Measurements from ENCODE around the gene RNFT2. TPM values are rescaled to one million over a fixed set of nuclear protein-coding genes. Genes with fewer than 3 reads are reported as not detected.

RNFT2 gene, protein sequence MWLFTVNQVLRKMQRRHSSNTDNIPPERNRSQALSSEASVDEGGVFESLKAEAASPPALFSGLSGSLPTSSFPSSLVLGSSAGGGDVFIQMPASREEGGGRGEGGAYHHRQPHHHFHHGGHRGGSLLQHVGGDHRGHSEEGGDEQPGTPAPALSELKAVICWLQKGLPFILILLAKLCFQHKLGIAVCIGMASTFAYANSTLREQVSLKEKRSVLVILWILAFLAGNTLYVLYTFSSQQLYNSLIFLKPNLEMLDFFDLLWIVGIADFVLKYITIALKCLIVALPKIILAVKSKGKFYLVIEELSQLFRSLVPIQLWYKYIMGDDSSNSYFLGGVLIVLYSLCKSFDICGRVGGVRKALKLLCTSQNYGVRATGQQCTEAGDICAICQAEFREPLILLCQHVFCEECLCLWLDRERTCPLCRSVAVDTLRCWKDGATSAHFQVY
- total RNA-seq (2021; fragmentation: NEBNext Ultra II Directional; extraction: Animal tissue kit (Norgen Biotek cat#: 25700)) = 10 to 100 TPM in 4 of 6 experiments, 1 to 10 TPM in 2; 7.1 to 12.0 (median 11.2) TPM
- long read RNA-seq, partial matches to known transcripts = 0 of 4 reads
- long read RNA-seq, other reads (novel, unspliced or antisense) = 4 of 4 reads

DNA sequence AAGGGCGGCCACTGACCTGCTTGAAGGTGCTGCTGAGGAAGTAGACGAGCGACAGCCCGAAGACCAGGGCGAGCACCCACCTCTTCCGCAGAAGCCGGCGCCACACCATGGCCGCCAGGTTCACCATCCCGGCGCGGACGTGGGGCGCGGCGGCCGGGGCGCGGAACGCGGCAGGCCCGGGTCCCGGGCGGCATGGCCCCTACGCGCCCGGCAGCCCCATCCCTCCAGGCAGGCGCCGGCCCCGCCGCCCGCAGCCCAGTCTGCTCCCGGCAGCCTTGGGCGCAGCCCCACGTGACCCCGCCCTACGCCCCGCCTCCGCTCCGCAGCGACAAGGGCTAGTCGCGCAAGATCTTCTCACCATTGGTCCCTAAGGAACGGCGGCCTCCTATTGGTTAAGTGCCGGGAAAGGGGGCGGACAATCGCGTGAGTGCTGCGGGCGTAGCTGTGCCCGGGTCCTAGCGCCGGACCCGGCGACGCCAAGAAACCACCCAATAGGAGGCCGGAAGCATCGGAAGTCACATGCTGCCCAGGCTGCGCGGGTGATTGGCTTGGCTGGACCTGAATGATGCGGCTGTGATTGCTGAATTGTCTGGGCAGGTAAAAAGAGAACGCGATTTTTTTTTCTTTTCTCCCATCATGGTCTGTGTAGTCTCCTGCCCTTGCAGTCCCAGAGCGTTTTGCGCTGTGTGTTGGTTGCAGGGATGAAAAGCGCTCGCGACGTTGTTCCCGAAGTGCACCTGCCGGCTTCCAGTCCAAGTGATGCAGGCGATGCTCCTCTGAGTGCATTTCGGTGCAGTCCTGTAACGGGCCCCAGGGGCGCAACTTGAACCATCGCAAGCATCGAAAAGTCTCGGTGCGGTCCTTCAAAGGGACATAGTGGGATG, at the start of gene RNFT2, which contains the start of gene SPRING1:
TSS of gene RNFT2 (plus strand) at position 542 of the 884 bp plus-strand sequence. CDS start 2,183 bp downstream, outside the sequence.
TSS of gene SPRING1 (minus strand) at position 296 of the 884 bp plus-strand sequence. CDS start at position 127, 169 bp downstream.
- no peaks in the 10 kb centered on the region for H3K9me3 Mint-ChIP-seq
- peak within 1 kb of the TSS; percentile 97 for H3K4me3 Mint-ChIP-seq
- peaks cover 13% of the 10 kb centered on the region for H3K36me3 Mint-ChIP-seq (ENCODE audit: low read depth)
- peak; percentile 99 for DNase-seq
- peaks cover 3% of the 10 kb centered on the region for H3K27me3 Mint-ChIP-seq (ENCODE audit: insufficient read depth)
- peaks cover 25% of the 10 kb centered on the region for H3K4me1 Mint-ChIP-seq (ENCODE audit: low read depth)
- peak within 1 kb of the TSS; percentile 65 for H3K27ac Mint-ChIP-seq
- TF ChIP-seq, protein P1, sequence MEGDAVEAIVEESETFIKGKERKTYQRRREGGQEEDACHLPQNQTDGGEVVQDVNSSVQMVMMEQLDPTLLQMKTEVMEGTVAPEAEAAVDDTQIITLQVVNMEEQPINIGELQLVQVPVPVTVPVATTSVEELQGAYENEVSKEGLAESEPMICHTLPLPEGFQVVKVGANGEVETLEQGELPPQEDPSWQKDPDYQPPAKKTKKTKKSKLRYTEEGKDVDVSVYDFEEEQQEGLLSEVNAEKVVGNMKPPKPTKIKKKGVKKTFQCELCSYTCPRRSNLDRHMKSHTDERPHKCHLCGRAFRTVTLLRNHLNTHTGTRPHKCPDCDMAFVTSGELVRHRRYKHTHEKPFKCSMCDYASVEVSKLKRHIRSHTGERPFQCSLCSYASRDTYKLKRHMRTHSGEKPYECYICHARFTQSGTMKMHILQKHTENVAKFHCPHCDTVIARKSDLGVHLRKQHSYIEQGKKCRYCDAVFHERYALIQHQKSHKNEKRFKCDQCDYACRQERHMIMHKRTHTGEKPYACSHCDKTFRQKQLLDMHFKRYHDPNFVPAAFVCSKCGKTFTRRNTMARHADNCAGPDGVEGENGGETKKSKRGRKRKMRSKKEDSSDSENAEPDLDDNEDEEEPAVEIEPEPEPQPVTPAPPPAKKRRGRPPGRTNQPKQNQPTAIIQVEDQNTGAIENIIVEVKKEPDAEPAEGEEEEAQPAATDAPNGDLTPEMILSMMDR (IDR thresholded peaks at IDR 0.05) = 0 out of 2 replicates have a peak, but pooled peaks have one; percentile 13

DNA sequence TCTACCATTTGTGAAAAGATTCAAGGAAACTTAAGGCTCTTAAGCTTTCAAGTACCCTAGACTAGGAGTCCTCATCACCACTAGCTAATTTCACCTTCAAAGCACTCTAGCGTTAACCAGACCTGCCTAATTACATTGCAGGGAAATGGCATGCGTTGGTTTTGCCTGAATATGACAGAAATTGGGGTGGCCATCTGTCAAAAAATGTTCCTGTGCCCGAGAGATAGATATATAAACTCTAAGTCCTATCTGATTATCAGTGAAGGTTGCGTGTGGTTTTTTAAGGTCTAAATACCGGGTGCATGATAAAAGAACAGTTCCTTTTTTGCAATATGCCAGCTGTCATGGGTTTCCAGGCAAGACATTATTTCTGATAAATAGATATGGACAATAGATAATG, 48.6 kb upstream of the RNFT2 start:
- Mint-ChIP-seq H3K4me3 (no peak overlapping the region), H3K27me3 (ENCODE audit: insufficient read depth) (peaks cover 23% of the 10 kb centered on the region), H3K9me3 (peaks cover 4% of the 10 kb centered on the region; the same call in 1 of the 2 replicates), H3K36me3 (ENCODE audit: low read depth) (no peaks in the 10 kb centered on the region), H3K4me1 (ENCODE audit: low read depth) (peaks cover 13% of the 10 kb centered on the region), H3K27ac (no peak overlapping the region)
- TF ChIP-seq, protein P1 (IDR thresholded peaks at IDR 0.05) = no peak
- no peak for DNase-seq

DNA sequence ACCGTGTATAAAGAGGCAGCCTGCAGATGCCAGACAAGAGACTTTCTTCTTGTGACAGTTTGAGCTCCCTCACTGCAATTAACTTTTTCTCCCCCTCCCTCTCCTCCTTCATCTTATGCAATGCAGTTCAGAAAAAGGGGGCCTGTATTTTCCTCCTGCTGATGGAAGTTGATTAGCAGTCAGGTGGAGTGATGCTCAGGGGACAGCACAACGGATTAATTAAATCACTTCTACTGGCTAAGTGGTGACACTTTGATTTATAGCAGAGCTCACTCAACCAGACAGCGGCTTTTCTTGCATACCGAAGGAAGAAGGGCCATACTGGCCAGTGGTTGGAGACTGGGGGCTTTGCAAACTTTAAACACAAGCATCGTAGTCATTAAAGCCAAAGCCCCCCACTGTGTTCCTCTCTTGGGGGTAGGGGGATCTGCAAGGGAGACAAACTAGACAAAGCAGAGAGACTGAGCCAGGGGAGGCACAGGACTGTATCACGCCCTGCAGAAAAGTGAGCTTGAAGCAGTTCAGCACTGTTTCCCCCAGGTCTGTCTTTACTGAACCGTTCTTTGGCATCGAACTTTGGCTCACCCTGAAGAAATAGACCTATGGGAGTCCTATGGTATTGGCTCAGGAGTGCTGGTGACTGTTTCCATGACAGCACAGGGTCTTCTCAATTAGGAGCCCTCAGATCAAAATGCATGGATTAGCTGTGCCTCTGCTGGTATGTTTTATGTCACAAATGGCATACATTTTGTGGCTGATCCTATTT, 48.0 kb upstream of the RNFT2 start:
- TF ChIP-seq, protein P1 (IDR thresholded peaks at IDR 0.05) = no peak
- Mint-ChIP-seq H3K4me1 (ENCODE audit: low read depth) (peaks cover 13% of the 10 kb centered on the region), H3K27me3 (ENCODE audit: insufficient read depth) (peaks cover 29% of the 10 kb centered on the region), H3K27ac (no peak overlapping the region), H3K4me3 (no peak overlapping the region), H3K9me3 (peaks cover 4% of the 10 kb centered on the region; the same call in 1 of the 2 replicates), H3K36me3 (ENCODE audit: low read depth) (no peaks in the 10 kb centered on the region)
- DNase-seq = no peak

DNA sequence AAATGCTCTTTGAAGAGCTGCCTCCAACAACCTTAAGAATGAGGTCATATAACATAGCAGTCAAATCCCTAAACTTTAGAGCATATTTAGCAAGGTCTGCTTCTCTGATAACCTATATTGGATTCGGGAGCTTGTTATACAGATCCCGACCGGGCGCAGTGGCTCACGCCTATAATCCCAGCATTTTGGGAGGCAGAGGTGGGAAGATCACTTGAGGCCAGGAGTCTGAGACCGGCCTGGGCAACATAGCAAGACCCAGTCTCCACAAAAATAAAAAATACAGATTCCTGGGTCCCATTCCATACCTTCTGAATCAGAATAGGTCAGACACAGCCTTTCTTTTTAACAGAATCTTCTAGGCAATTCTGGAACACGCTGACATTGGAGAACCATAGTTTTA, 46.9 kb upstream of the RNFT2 start:
- Mint-ChIP-seq H3K4me3 (no peak overlapping the region), H3K9me3 (peaks cover 4% of the 10 kb centered on the region; the same call in 1 of the 2 replicates), H3K36me3 (ENCODE audit: low read depth) (no peaks in the 10 kb centered on the region), H3K4me1 (ENCODE audit: low read depth) (peaks cover 13% of the 10 kb centered on the region), H3K27ac (no peak overlapping the region), H3K27me3 (ENCODE audit: insufficient read depth) (peaks cover 33% of the 10 kb centered on the region)
- TF ChIP-seq, protein P1 (IDR thresholded peaks at IDR 0.05) = no peak
- DNase-seq = no peak

All from HFFc6 (cell line).